Skeletal muscle satellite cell (primary cell): ENCODE data around the gene KRTAP5-2.

ENCODE experiments used
- H3K27me3 ChIP-seq: 2 replicates; pipeline ENCODE4 v1.7.0; 2013; ENCODE audit warnings: low read length; ENCODE audit not compliant: control insufficient read depth, insufficient read depth
- H3K36me3 ChIP-seq: 2 replicates; pipeline ENCODE4 v1.7.0; 2013; ENCODE audit warnings: mild to moderate bottlenecking, control low read depth, low read length; ENCODE audit not compliant: insufficient read depth
- H3K4me1 ChIP-seq: 2 replicates; pipeline ENCODE4 v1.7.0; 2013; ENCODE audit warnings: low read length; ENCODE audit not compliant: control insufficient read depth, insufficient read depth
- H3K4me2 ChIP-seq: 2 replicates; pipeline ENCODE4 v1.7.0; 2013; ENCODE audit warnings: mild to moderate bottlenecking, low read length
- H3K4me3 ChIP-seq: 2 replicates; pipeline ENCODE4 v1.7.0; 2013; ENCODE audit warnings: low read length
- H3K9ac ChIP-seq: 2 replicates; pipeline ENCODE4 v1.7.0; 2013; ENCODE audit warnings: mild to moderate bottlenecking, low read depth, low read length, moderate library complexity
- H3K9me3 ChIP-seq: replicated peaks from 2 replicates; pipeline ENCODE4 v1.7.0; 2013; ENCODE audit warnings: mild to moderate bottlenecking, control low read depth, low read length

The KRTAP5-2 gene

DNA sequence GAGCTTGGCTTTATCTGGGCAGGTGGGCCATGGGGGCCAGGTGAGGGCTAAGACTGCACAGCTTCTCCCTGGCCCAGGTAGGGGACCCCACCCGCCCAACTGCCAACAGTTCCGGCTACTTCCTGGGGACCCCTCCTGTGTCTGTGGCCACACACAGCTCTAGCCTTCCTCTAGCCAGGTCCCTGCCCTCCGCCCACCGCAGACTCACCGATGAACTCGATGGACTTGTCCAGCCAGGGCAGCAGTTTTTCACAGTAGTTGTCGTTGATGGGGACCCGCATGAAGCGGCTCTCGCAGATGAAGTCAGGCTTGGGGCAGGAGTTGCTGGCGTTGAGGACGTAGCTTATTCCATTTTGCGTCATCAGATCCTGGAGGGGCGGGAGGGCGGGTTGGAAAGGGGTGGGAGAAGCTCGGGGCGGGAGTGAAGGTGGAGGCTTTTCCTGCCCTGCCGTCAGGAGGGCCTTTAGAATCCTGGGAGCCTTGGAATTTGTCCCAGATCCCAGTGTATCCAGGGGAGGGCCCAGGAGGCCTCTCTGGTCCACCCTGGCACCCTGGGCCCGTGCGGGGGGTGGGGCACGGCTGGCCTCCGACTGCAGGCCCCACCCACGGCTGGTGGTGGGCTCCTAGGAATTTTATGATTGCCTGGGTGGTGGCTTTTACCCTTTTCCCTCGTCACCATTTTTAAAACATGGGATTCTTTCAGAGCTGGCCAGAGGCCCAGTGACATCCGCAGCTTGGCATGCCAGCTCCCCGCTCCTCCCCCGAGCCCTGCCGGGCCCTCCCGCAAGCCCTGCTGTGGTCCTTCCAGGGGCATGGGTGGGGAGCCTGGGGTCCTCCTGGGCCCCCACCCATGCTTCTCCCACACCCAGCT is 40.0 kb downstream of the KRTAP5-2 start:
- Histone ChIP-seq H3K9me3 (no peaks in the 10 kb centered on the region), H3K36me3 (no peaks in the 10 kb centered on the region), H3K4me3 (peak overlapping the region; percentile 15), H3K27me3 (no peaks in the 10 kb centered on the region), H3K4me1 (peaks cover 19% of the 10 kb centered on the region), H3K4me2 (peak overlapping the region; percentile 63), H3K9ac (peak overlapping the region; percentile 58)

GRCh38 chr11:1557051-1557884 is 40.8 kb downstream of the KRTAP5-2 start:
- Histone ChIP-seq H3K4me2 (no peak overlapping the region), H3K9me3 (no peaks in the 10 kb centered on the region), H3K9ac (no peak overlapping the region), H3K4me3 (no peak overlapping the region), H3K27me3 (peaks cover 6% of the 10 kb centered on the region), H3K36me3 (no peaks in the 10 kb centered on the region), H3K4me1 (peaks cover 19% of the 10 kb centered on the region)

GRCh38 chr11:1556278-1556902 is 41.7 kb downstream of the KRTAP5-2 start:
- Histone ChIP-seq H3K9me3 (no peaks in the 10 kb centered on the region), H3K4me2 (no peak overlapping the region), H3K36me3 (no peaks in the 10 kb centered on the region), H3K9ac (no peak overlapping the region), H3K4me3 (no peak overlapping the region), H3K27me3 (peaks cover 7% of the 10 kb centered on the region), H3K4me1 (peaks cover 19% of the 10 kb centered on the region)

- H3K4me2 ChIP-seq, result no peak overlapping the region
- H3K9ac ChIP-seq, result no peak overlapping the region
- no peaks in the 10 kb centered on the region for H3K36me3 ChIP-seq
- H3K9me3 ChIP-seq, result no peaks in the 10 kb centered on the region
- H3K4me1 ChIP-seq, result peaks cover 19% of the 10 kb centered on the region
- H3K27me3 ChIP-seq, result peaks cover 7% of the 10 kb centered on the region
- no peak overlapping the region for H3K4me3 ChIP-seq
Measured at GRCh38 chr11:1555713-1556153, 42.4 kb downstream of the KRTAP5-2 start.

DNA sequence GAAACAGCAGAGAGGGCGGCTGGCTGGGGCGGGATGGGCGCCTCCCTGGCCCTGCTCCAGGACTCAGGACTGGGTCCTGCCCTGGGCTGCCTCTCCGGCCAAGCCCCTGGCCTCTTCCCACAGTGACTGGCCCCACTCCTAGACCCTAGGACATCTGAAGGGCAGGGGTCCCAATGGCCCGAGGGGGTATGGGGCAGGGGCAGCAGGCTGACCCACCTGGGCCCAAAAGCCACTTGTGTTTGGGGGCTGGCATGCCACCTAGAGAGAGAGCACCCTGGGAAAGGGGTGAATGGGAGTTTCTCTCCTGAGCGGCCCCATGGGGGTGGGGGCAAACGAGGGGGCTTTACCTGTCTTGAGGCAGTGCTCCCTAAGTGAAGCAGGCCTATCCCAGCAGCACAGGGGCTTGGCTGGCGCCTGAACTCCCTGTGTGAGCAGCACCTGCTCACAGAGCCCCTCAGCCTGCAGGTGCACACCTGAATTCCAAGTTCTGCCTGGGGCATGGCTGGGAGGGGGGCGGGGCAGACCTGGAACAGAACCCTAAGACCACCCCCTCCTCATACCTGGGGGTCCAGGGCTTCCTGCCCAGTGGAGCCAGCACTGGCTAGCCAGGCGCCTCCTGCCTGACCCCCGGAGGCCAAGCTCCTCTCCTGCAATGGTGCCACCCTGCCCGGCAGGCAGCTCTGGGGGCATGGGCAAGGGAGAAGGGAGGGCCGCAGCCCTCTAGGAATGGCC is 42.9 kb downstream of the KRTAP5-2 start:
- Histone ChIP-seq H3K4me3 (no peak overlapping the region), H3K9ac (no peak overlapping the region), H3K36me3 (no peaks in the 10 kb centered on the region), H3K4me1 (peaks cover 19% of the 10 kb centered on the region), H3K27me3 (peaks cover 9% of the 10 kb centered on the region), H3K9me3 (no peaks in the 10 kb centered on the region), H3K4me2 (no peak overlapping the region)

- H3K4me2 ChIP-seq, result no peak overlapping the region
- H3K27me3 ChIP-seq, result peaks cover 11% of the 10 kb centered on the region
- peaks cover 9% of the 10 kb centered on the region for H3K4me1 ChIP-seq
- H3K9ac ChIP-seq, result no peak overlapping the region
- no peaks in the 10 kb centered on the region for H3K36me3 ChIP-seq
- H3K9me3 ChIP-seq, result no peaks in the 10 kb centered on the region
- no peak overlapping the region for H3K4me3 ChIP-seq
Measured at GRCh38 chr11:1553808-1554594, 44.1 kb downstream of the KRTAP5-2 start.

GRCh38 chr11:1549338-1550330 is 48.5 kb downstream of the KRTAP5-2 start:
- no peak overlapping the region for H3K4me2 ChIP-seq
- H3K4me3 ChIP-seq, result no peak overlapping the region
- no peaks in the 10 kb centered on the region for H3K36me3 ChIP-seq
- H3K4me1 ChIP-seq, result peaks cover 8% of the 10 kb centered on the region
- H3K9ac ChIP-seq, result no peak overlapping the region
- no peaks in the 10 kb centered on the region for H3K9me3 ChIP-seq
- H3K27me3 ChIP-seq, result peaks cover 50% of the 10 kb centered on the region

DNA sequence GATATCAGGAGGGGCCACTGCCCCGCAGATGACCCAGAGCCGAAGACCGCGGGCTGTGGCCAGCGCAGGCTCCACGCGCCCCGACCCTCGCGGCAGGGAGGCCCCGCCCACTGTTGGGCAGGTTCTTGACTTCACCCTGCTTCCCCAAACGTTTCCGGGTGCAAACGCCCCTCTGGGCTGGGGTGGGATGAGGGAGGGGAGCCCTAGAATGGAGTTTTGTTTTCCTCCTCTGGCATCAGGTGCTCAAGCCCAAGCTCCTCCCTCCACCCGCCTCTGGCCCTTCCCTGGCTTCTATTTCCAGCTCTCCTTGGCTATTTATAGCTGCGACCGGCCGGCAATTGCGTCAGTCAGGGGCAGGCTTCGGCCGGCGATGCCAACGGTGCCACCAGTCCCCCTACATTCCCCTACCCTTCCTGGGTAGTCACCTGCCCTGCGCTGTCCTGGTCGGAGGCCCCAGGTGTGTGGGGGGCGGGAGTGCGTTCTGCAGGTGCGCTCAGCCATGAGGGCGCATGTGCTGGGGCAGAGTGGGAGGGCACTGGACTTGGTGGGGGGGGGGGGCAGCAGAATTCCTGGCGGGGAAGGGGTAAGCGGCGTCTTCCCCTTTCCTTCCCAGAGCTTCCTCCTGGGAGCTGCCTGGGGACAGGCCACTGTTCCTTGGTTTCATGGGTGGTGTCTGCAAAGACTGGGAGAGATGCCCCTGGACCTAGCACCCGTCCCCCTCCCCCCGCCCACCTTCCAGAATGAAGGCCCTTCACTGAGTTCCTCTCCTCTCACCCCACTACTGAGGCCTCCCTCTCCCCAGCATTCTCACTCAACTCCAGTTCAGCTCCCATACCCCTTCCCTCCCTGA is 49.6 kb downstream of the KRTAP5-2 start:
- H3K4me3 ChIP-seq, result no peak overlapping the region
- no peaks in the 10 kb centered on the region for H3K9me3 ChIP-seq
- no peak overlapping the region for H3K9ac ChIP-seq
- no peaks in the 10 kb centered on the region for H3K36me3 ChIP-seq
- H3K4me1 ChIP-seq, result peaks cover 8% of the 10 kb centered on the region
- H3K27me3 ChIP-seq, result peaks cover 59% of the 10 kb centered on the region
- H3K4me2 ChIP-seq, result no peak overlapping the region

DNA sequence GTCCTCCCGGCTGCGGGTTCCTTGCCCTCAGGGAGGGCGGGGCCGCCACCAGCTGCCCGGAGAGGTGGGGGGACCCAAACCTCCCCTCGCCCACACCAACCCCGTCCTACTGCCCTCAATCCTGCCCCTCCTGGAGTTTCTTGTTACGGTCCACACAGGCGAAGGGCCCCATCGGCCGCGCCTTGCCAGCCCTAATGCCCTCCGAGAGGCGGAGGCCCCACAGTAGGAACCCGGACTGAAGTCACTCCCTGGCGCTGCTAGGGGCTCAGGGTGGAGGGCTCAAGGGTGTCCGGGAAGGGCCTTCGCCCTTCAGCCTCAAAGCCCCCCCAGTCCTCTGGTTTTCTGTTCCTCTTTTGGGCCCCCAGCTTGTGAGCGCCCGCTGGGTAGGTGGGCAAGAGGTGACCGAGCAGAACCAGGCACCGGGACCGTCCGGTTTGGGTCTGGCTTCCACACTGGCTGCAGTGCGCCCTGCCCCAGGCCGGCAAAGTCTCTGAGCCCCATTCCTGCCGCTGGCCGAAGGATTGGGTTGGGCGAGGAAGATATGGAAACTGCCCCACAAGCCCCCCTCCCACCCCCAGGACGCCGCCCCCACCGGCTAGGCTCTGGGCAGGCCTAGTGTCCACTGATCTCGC is 50.5 kb downstream of the KRTAP5-2 start:
- Histone ChIP-seq H3K36me3 (no peaks in the 10 kb centered on the region), H3K27me3 (peaks cover 56% of the 10 kb centered on the region), H3K9ac (no peak overlapping the region), H3K9me3 (no peaks in the 10 kb centered on the region), H3K4me2 (no peak overlapping the region), H3K4me3 (no peak overlapping the region), H3K4me1 (peaks cover 8% of the 10 kb centered on the region)
